Activated CD4-positive, alpha-beta T cell treated with anti-CD3 and anti-CD28 coated beads for 36 hours (primary cell): Measurements from ENCODE around the gene TACR1. TPM values are rescaled to one million over a fixed set of nuclear protein-coding genes. Genes with fewer than 3 reads are reported as not detected.
"Not testable (repeated sequence)": the region's sequence is repeated elsewhere in the genome, so short reads cannot be mapped to it uniquely, and the experiment has no call there.

ENCODE experiments used
- ATAC-seq: fragments of 200-7000 bp; cut with Tn5 transposase; one replicate; pipeline ENCODE4 v1.10.0; 2021; ENCODE audit warnings: mild to moderate bottlenecking, moderate library complexity
- CTCF ChIA-PET: fragments of 350-600 bp; sonication (Branson Sonifier 250); formaldehyde crosslinking; loops from one replicate; lab custom pipeline; 2021; ENCODE audit warnings: antibody characterized with exemption; lab: Charles Lee
- POLR2A ChIA-PET: fragments of 350-600 bp; sonication (Branson Sonifier 250); formaldehyde crosslinking; loops from one replicate; lab custom pipeline; 2021; ENCODE audit warnings: antibody characterized with exemption, inconsistent platforms; lab: Charles Lee
- DNase-seq: peaks from one replicate; pipeline ENCODE4 v3.0.0-alpha.2; 2020
- H3K27ac Mint-ChIP-seq: one replicate; pipeline ENCODE4 v1.8.0; 2021; ENCODE audit warnings: mixed read lengths
- H3K27me3 Mint-ChIP-seq: one replicate; pipeline ENCODE4 v1.8.0; 2021; ENCODE audit warnings: mixed read lengths
- H3K36me3 Mint-ChIP-seq: one replicate; pipeline ENCODE4 v1.8.0; 2021; ENCODE audit warnings: low read depth, mixed read lengths
- H3K4me1 Mint-ChIP-seq: one replicate; pipeline ENCODE4 v1.8.0; 2021; ENCODE audit warnings: mixed read lengths
- H3K4me3 Mint-ChIP-seq: one replicate; pipeline ENCODE4 v1.8.0; 2021; ENCODE audit warnings: mild to moderate bottlenecking, moderate library complexity, mixed read lengths
- H3K9me3 Mint-ChIP-seq: one replicate; pipeline ENCODE4 v1.8.0; 2021; ENCODE audit warnings: low read depth, mixed read lengths
- intact Hi-C, 2 experiments: fragments of 100-400 bp; cut with DNase I in 1 of 2; cut with micrococcal nuclease in 1 of 2; formaldehyde crosslinking; loops; one replicate each; pipeline versions ENCODE4 v1.14.2 to v1.15.1; 2022 to 2024; cut with DNase I, micrococcal nuclease
- total RNA-seq, 2 experiments: library from RNA; stranded (reverse); gene quantifications; one replicate each; pipeline ENCODE4 v1.2.3, GENCODE V29; 2021

The TACR1 gene
- total RNA-seq, 2 experiments from 2014 or later, result not detected

- DNase-seq (no peak), ATAC-seq (no peak)
- ChIA-PET CTCF (interaction anchor here (0.6 to 1.7 kb wide), 16 partner anchors 9 to 349 kb away, joined by 3 to 12 read pairs (median 4); partner anchors contain the start of gene TACR1), POLR2A (interaction anchor here (0.7 kb wide), 1 partner anchor 262 kb away, joined by 3 read pairs; no protein-coding TSS in a partner anchor)
- Mint-ChIP-seq H3K9me3 (no peaks in the 10 kb centered on the region), H3K36me3 (no peaks in the 10 kb centered on the region), H3K4me1 (peaks cover 3% of the 10 kb centered on the region), H3K4me3 (no peak overlapping the region), H3K27ac (no peak overlapping the region), H3K27me3 (no peaks in the 10 kb centered on the region)
- intact Hi-C loops, result loop anchor here (1.0 to 10.0 kb wide), 4 partner anchors 181 to 545 kb away; no protein-coding TSS in a partner anchor
Observed at GRCh38 chr2:75063906-75064305, 135.4 kb downstream of the TACR1 start.

GRCh38 chr2:75058427-75058826 is 140.9 kb downstream of the TACR1 start:
- ChIA-PET POLR2A (no interaction called here), CTCF (interaction anchor here (0.7 to 1.4 kb wide), 2 partner anchors 183 to 343 kb away, joined by 3 to 5 read pairs; no protein-coding TSS in a partner anchor)

GRCh38 chr2:75057150-75057549 is 142.2 kb downstream of the TACR1 start:
- H3K4me1 Mint-ChIP-seq, POLR2A ChIA-PET, H3K4me3 Mint-ChIP-seq, DNase-seq, H3K27me3 Mint-ChIP-seq, H3K27ac Mint-ChIP-seq, H3K36me3 Mint-ChIP-seq, intact Hi-C loops, H3K9me3 Mint-ChIP-seq, ATAC-seq: not testable (repeated sequence)
- CTCF ChIA-PET, result interaction anchor here (1.1 kb wide), 1 partner anchor 352 kb away, joined by 5 read pairs; no protein-coding TSS in a partner anchor

More at GRCh38 chr2:75058427-75058826, 140.9 kb downstream of the TACR1 start:
- no peak for ATAC-seq
- H3K27ac Mint-ChIP-seq, result no peak overlapping the region
- no peaks in the 10 kb centered on the region for H3K36me3 Mint-ChIP-seq
- no peaks in the 10 kb centered on the region for H3K27me3 Mint-ChIP-seq
- H3K4me1 Mint-ChIP-seq, result no peaks in the 10 kb centered on the region
- H3K4me3 Mint-ChIP-seq, result no peak overlapping the region
- no peaks in the 10 kb centered on the region for H3K9me3 Mint-ChIP-seq
- intact Hi-C loops, result no loop called here
- DNase-seq, result no peak

- Mint-ChIP-seq H3K27me3 (no peaks in the 10 kb centered on the region), H3K27ac (no peak overlapping the region), H3K4me3 (no peak overlapping the region), H3K9me3 (no peaks in the 10 kb centered on the region), H3K4me1 (no peaks in the 10 kb centered on the region), H3K36me3 (no peaks in the 10 kb centered on the region)
- ATAC-seq (no peak), DNase-seq (no peak)
- intact Hi-C loops, result no loop called here
- ChIA-PET POLR2A (no interaction called here), CTCF (no interaction called here)
Observed at GRCh38 chr2:75055820-75056675, 143.3 kb downstream of the TACR1 start.

- intact Hi-C loops, result no loop called here
- ATAC-seq (no peak), DNase-seq (no peak)
- no peaks in the 10 kb centered on the region for H3K9me3 Mint-ChIP-seq
- ChIA-PET POLR2A (no interaction called here), CTCF (no interaction called here)
- H3K4me1 Mint-ChIP-seq, result no peaks in the 10 kb centered on the region
- H3K27me3 Mint-ChIP-seq, result no peaks in the 10 kb centered on the region
- no peaks in the 10 kb centered on the region for H3K36me3 Mint-ChIP-seq
- H3K27ac Mint-ChIP-seq, result no peak overlapping the region
- no peak overlapping the region for H3K4me3 Mint-ChIP-seq
Observed at GRCh38 chr2:75055142-75055819, 144.0 kb downstream of the TACR1 start.

- intact Hi-C loops, result no loop called here
- POLR2A ChIA-PET, result no interaction called here
- no peak overlapping the region for H3K4me3 Mint-ChIP-seq
- no peaks in the 10 kb centered on the region for H3K4me1 Mint-ChIP-seq
- DNase-seq (no peak), ATAC-seq (no peak)
- H3K36me3 Mint-ChIP-seq, result no peaks in the 10 kb centered on the region
- CTCF ChIA-PET, result interaction anchor here (1.0 kb wide), 1 partner anchor 10 kb away, joined by 3 read pairs; no protein-coding TSS in a partner anchor
- H3K9me3 Mint-ChIP-seq, result no peaks in the 10 kb centered on the region
- H3K27me3 Mint-ChIP-seq, result no peaks in the 10 kb centered on the region
- no peak overlapping the region for H3K27ac Mint-ChIP-seq
Observed at GRCh38 chr2:75054296-75054695, 145.0 kb downstream of the TACR1 start.

- Mint-ChIP-seq H3K36me3 (no peaks in the 10 kb centered on the region), H3K9me3 (no peaks in the 10 kb centered on the region), H3K27me3 (no peaks in the 10 kb centered on the region), H3K4me3 (no peak overlapping the region), H3K27ac (no peak overlapping the region), H3K4me1 (no peaks in the 10 kb centered on the region)
- CTCF ChIA-PET, result interaction anchor here (1.0 to 1.4 kb wide), 2 partner anchors 11 to 39 kb away, joined by 3 read pairs; no protein-coding TSS in a partner anchor
- POLR2A ChIA-PET, result no interaction called here
- ATAC-seq (no peak), DNase-seq (peak; percentile 14)
- intact Hi-C loops, result no loop called here
Observed at GRCh38 chr2:75053484-75054112, 145.7 kb downstream of the TACR1 start.

GRCh38 chr2:75047992-75048625 is 151.2 kb downstream of the TACR1 start:
- H3K27me3 Mint-ChIP-seq, result no peaks in the 10 kb centered on the region
- no peaks in the 10 kb centered on the region for H3K36me3 Mint-ChIP-seq
- POLR2A ChIA-PET, result no interaction called here
- intact Hi-C loops, result no loop called here
- no peaks in the 10 kb centered on the region for H3K9me3 Mint-ChIP-seq
- DNase-seq, result no peak
- no peak for ATAC-seq
- H3K4me1 Mint-ChIP-seq, result no peaks in the 10 kb centered on the region
- no peak overlapping the region for H3K4me3 Mint-ChIP-seq
- CTCF ChIA-PET, result no interaction called here
- H3K27ac Mint-ChIP-seq, result no peak overlapping the region

- intact Hi-C loops, result no loop called here
- no peaks in the 10 kb centered on the region for H3K36me3 Mint-ChIP-seq
Observed at GRCh38 chr2:75047189-75047991, 151.9 kb downstream of the TACR1 start.

GRCh38 chr2:75045526-75046050 is 153.7 kb downstream of the TACR1 start:
- intact Hi-C loops, result no loop called here
- CTCF ChIA-PET, result interaction anchor here (1.2 kb wide), 1 partner anchor 20 kb away, joined by 3 read pairs; no protein-coding TSS in a partner anchor

More at GRCh38 chr2:75047189-75047991, 151.9 kb downstream of the TACR1 start:
- Mint-ChIP-seq H3K27ac (no peak overlapping the region), H3K4me1 (no peaks in the 10 kb centered on the region), H3K9me3 (no peaks in the 10 kb centered on the region), H3K27me3 (no peaks in the 10 kb centered on the region), H3K4me3 (no peak overlapping the region)
- DNase-seq, result no peak
- no peak for ATAC-seq
- ChIA-PET CTCF (no interaction called here), POLR2A (interaction anchor here (0.7 kb wide), 1 partner anchor 10 kb away, joined by 3 read pairs; no protein-coding TSS in a partner anchor)

More at GRCh38 chr2:75045526-75046050, 153.7 kb downstream of the TACR1 start:
- no peak overlapping the region for H3K4me3 Mint-ChIP-seq
- no peaks in the 10 kb centered on the region for H3K4me1 Mint-ChIP-seq
- no peak for ATAC-seq
- H3K27ac Mint-ChIP-seq, result no peak overlapping the region
- no peak for DNase-seq
- H3K36me3 Mint-ChIP-seq, result no peaks in the 10 kb centered on the region
- no peaks in the 10 kb centered on the region for H3K9me3 Mint-ChIP-seq
- no peaks in the 10 kb centered on the region for H3K27me3 Mint-ChIP-seq
- POLR2A ChIA-PET, result no interaction called here
